A549 (cell line): ENCODE measurements around the gene SMIM17. TPM values are rescaled to one million over a fixed set of nuclear protein-coding genes. Genes with fewer than 3 reads are reported as not detected.

Experiments used
- ATAC-seq, 2 experiments: fragments of 200-7000 bp in 1 of 2; fragments of >200 bp in 1 of 2; cut with Nextera tagmentation in 1 of 2; cut with Tn5 transposase in 1 of 2; 3 replicates each; pipeline versions ENCODE4 v1.8.0 to v1.9.1; 2018 to 2020; ENCODE audit warnings: mild to moderate bottlenecking in 1 of 2, moderate library complexity in 1 of 2
- CTCF ChIA-PET: fragments of 300-600 bp; sonication (Branson Sonifier 250); formaldehyde crosslinking; extraction: SDS; loops from one replicate; lab custom pipeline; 2021; ENCODE audit warnings: antibody characterized with exemption, inconsistent platforms; lab: Yijun Ruan, JAX
- POLR2A ChIA-PET: fragments of 350-600 bp; formaldehyde crosslinking; extraction: SDS; loops from one replicate; lab custom pipeline; 2021; ENCODE audit warnings: antibody characterized with exemption, inconsistent platforms; lab: Yijun Ruan, JAX
- DNase-seq, 2 experiments: peaks; one replicate each; pipeline versions ENCODE4 v3.0.0 to v3.0.0-alpha.2; 2011 to 2016; ENCODE audit warnings: low read depth in 1 of 2, low spot score in 1 of 2
- FAIRE-seq: peaks from 2 replicates; lab custom pipeline; 2011; peaks lifted over from hg19 to GRCh38; lab: Jason Lieb, UNC
- H3K27ac ChIP-seq, 2 experiments: fragments of >200 bp; sonication (Bioruptor Twin); formaldehyde crosslinking; 3 replicates each; pipeline ENCODE4 v1.5.1; 2016 to 2017
- H3K4me1 ChIP-seq: fragments of >200 bp; sonication (Bioruptor Twin); formaldehyde crosslinking; 3 replicates; pipeline ENCODE4 v1.6.1; 2016
- H3K4me2 ChIP-seq: fragments of >200 bp; sonication (Bioruptor Twin); formaldehyde crosslinking; 3 replicates; pipeline ENCODE4 v1.6.1; 2016
- H3K4me3 ChIP-seq: fragments of >200 bp; sonication (Bioruptor Twin); formaldehyde crosslinking; 3 replicates; pipeline ENCODE4 v1.5.1; 2016
- H3K9me3 ChIP-seq: fragments of >200 bp; sonication (Bioruptor Twin); formaldehyde crosslinking; 3 replicates; pipeline ENCODE4 v1.6.1; 2016
- CEBPB ChIP-seq, 2 experiments: fragments of >200 bp in 1 of 2; sonication (Bioruptor Twin) in 1 of 2; formaldehyde crosslinking in 1 of 2; IDR thresholded peaks; 2 replicates each; pipeline ENCODE4 v1.6.1; 2012 to 2016
- EHF ChIP-seq: fragments of 250-450 bp; sonication (Bioruptor Pico); IDR thresholded peaks from 2 replicates; pipeline ENCODE4 v1.5.0; 2020; ENCODE audit warnings: mild to moderate bottlenecking
- EHMT2 ChIP-seq: fragments of 200-600 bp; sonication (generic); IDR thresholded peaks from 2 replicates; pipeline ENCODE4 v1.6.1; 2016; ENCODE audit warnings: antibody characterized with exemption, low read depth, mild to moderate bottlenecking, moderate library complexity
- EP300 ChIP-seq, 2 experiments: fragments of >200 bp; sonication (Bioruptor Twin); formaldehyde crosslinking; IDR thresholded peaks; 2 replicates in 1 of 2; 3 replicates in 1 of 2; pipeline ENCODE4 v1.6.1; 2016 to 2017
- FOSL2 ChIP-seq, 2 experiments: fragments of 450-650 bp in 1 of 2; fragments of >200 bp in 1 of 2; sonication (Bioruptor Twin) in 1 of 2; formaldehyde crosslinking; IDR thresholded peaks; 2 replicates each; pipeline versions ENCODE4 v1.5.0 to v1.6.1; 2016 to 2020; ENCODE audit warnings: mild to moderate bottlenecking in 1 of 2, moderate library complexity in 1 of 2
- HDAC2 ChIP-seq: fragments of 200-600 bp; sonication (generic); IDR thresholded peaks from 2 replicates; pipeline ENCODE4 v1.6.1; 2016
- HEYL ChIP-seq: fragments of 250-450 bp; sonication (Bioruptor Pico); IDR thresholded peaks from 2 replicates; pipeline ENCODE4 v1.8.0; 2021; ENCODE audit warnings: mild to moderate bottlenecking, moderate library complexity
- HOXA7 ChIP-seq: fragments of 250-450 bp; sonication (Bioruptor Pico); IDR thresholded peaks from 2 replicates; pipeline ENCODE4 v1.5.0; 2020; ENCODE audit warnings: mild to moderate bottlenecking, moderate library complexity
- HOXB13 ChIP-seq: fragments of 250-450 bp; sonication (Bioruptor Pico); IDR thresholded peaks from 2 replicates; pipeline ENCODE4 v1.5.0; 2020; ENCODE audit warnings: low read depth, mild to moderate bottlenecking, moderate library complexity
- JUN ChIP-seq, 2 experiments: fragments of >200 bp; sonication (Bioruptor Twin); formaldehyde crosslinking; IDR thresholded peaks; 2 replicates in 1 of 2; 3 replicates in 1 of 2; pipeline ENCODE4 v1.6.1; 2016 to 2017
- JUNB ChIP-seq: fragments of >200 bp; sonication (Bioruptor Twin); formaldehyde crosslinking; IDR thresholded peaks from 2 replicates; pipeline ENCODE4 v1.6.1; 2016
- MAZ ChIP-seq: fragments of 150-350 bp; IDR thresholded peaks from 2 replicates; pipeline ENCODE4 v1.6.1; 2014; ENCODE audit warnings: antibody characterized with exemption, low read depth, low read length, borderline replicate concordance
- MYC ChIP-seq: IDR thresholded peaks from 2 replicates; pipeline ENCODE4 v1.6.1; 2012; ENCODE audit warnings: mild to moderate bottlenecking, inconsistent platforms, low read length, improper control_type of control experiment, borderline replicate concordance
- PHF8 ChIP-seq: fragments of 200-600 bp; sonication (generic); IDR thresholded peaks from 2 replicates; pipeline ENCODE4 v1.6.1; 2016; ENCODE audit warnings: low read depth, mild to moderate bottlenecking, antibody characterized with exemption, moderate library complexity, borderline replicate concordance
- POLR2A ChIP-seq: IDR thresholded peaks from 2 replicates; pipeline ENCODE4 v1.6.1; 2012; ENCODE audit warnings: mild to moderate bottlenecking, low read length
- POLR2AphosphoS2 ChIP-seq: conservative IDR thresholded peaks from 2 replicates; pipeline ENCODE4 v1.6.1; 2012; ENCODE audit warnings: low read length, improper control_type of control experiment, inconsistent platforms
- RAD21 ChIP-seq, 2 experiments: fragments of >200 bp in 1 of 2; sonication (Bioruptor Twin) in 1 of 2; formaldehyde crosslinking in 1 of 2; IDR thresholded peaks in 1 of 2; conservative IDR thresholded peaks in 1 of 2; 2 replicates in 1 of 2; 3 replicates in 1 of 2; pipeline ENCODE4 v1.6.1; 2012 to 2018; ENCODE audit warnings: inconsistent platforms in 1 of 2
- RCOR1 ChIP-seq: fragments of 150-350 bp; IDR thresholded peaks from 2 replicates; pipeline ENCODE4 v1.6.1; 2014; ENCODE audit warnings: antibody characterized with exemption, low read length, low read depth
- SMC3 ChIP-seq: fragments of >200 bp; sonication (Bioruptor Twin); formaldehyde crosslinking; IDR thresholded peaks from 3 replicates; pipeline ENCODE4 v1.6.1; 2018; ENCODE audit warnings: inconsistent platforms
- ZNF302 ChIP-seq: fragments of 250-450 bp; sonication (Bioruptor Pico); IDR thresholded peaks from 2 replicates; pipeline ENCODE4 v1.9.0; 2021; ENCODE audit warnings: inconsistent platforms, mild to moderate bottlenecking, moderate library complexity
- WGBS: methylation state at CpG from one replicate; pipeline ENCODE4 v1.1.6; 2017; ENCODE audit errors: missing lambda C conversion rate; 5-methylcytosine and 5-hydroxymethylcytosine counted together
- polyA plus RNA-seq, 4 experiments: library from polyadenylated mRNA; depleted of rRNA in 3 of 4; stranded (reverse); fragments of >200 nt; fragmentation: RNase III in 1 of 4; extraction: RNeasy Plus Mini Kit Qiagen cat#74134 plus additional on column Dnase treatment in 1 of 4; gene quantifications; 2 replicates in 3 of 4; 3 replicates in 1 of 4; pipeline ENCODE4 v1.2.3, GENCODE V29; 2011 to 2017
- TF ChIP-seq, protein P1 (sequence below): fragments of >200 bp; sonication (Bioruptor Twin); formaldehyde crosslinking; IDR thresholded peaks from 3 replicates; pipeline ENCODE4 v1.5.1; 2016
- TF ChIP-seq, protein P2 (sequence below): fragments of 200-600 bp; sonication (generic); IDR thresholded peaks from 2 replicates; pipeline ENCODE4 v1.6.1; 2016; ENCODE audit warnings: antibody characterized with exemption, mild to moderate bottlenecking, moderate library complexity
- TF ChIP-seq, protein P3 (sequence below): IDR thresholded peaks from 2 replicates; pipeline ENCODE4 v1.6.1; 2012
- TF ChIP-seq, protein P4 (sequence below): fragments of 250-450 bp; sonication (Bioruptor Pico); IDR thresholded peaks from 2 replicates; pipeline ENCODE4 v1.5.0; 2021; ENCODE audit warnings: mild to moderate bottlenecking, moderate library complexity, borderline replicate concordance

SMIM17 gene
- polyA plus RNA-seq, 2 of the 4 experiments (the other 2 are of a cell fraction), result not detected

DNA sequence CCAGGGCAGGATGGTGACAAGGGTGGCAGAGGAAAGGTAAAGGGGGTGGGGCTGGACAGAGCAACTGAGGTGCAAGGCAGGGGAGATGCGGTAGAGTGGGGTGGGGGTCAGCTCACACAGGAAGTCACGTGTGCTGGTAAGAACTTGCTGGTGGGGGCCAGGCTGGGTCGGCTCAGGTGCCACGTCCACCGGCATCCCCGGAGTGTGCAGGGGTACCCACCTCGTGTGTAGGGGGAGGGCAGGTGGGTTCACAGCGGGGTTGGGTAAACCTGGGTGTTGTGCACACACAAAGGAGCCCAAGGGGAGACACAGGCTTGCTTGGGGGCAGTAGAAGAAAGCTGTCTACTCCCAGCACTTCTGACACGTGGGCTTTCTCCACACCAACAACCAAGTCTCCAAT is 25.7 kb downstream of the SMIM17 start:
- WGBS, result 23% methylated on average over 9 of the region's 9 CpGs
- Histone ChIP-seq H3K4me1 (no peaks in the 10 kb centered on the region), H3K27ac (no peak overlapping the region), H3K4me3 (no peak overlapping the region), H3K4me2 (no peak overlapping the region), H3K9me3 (peaks cover 55% of the 10 kb centered on the region)
- no peak for ATAC-seq
- TF ChIP-seq EHMT2 (no peak), EP300 (IDR thresholded peaks at IDR 0.05) (no peak), SMC3 (no peak), RCOR1 (no peak), JUN (IDR thresholded peaks at IDR 0.05) (no peak), EHF (CRISPR knock-in tag) (no peak), MAZ (no peak), POLR2AphosphoS2 (no peak), FOSL2 (IDR thresholded peaks at IDR 0.05) (no peak), FOSL2 (CRISPR knock-in tag; IDR thresholded peaks at IDR 0.05) (no peak), PHF8 (no peak), RAD21 (conservative IDR thresholded peaks at IDR 0.05 in 1 of 2, IDR thresholded peaks at IDR 0.05 in 1 of 2) (no peak), JUNB (no peak), POLR2A (no peak)
- TF ChIP-seq, protein P1, sequence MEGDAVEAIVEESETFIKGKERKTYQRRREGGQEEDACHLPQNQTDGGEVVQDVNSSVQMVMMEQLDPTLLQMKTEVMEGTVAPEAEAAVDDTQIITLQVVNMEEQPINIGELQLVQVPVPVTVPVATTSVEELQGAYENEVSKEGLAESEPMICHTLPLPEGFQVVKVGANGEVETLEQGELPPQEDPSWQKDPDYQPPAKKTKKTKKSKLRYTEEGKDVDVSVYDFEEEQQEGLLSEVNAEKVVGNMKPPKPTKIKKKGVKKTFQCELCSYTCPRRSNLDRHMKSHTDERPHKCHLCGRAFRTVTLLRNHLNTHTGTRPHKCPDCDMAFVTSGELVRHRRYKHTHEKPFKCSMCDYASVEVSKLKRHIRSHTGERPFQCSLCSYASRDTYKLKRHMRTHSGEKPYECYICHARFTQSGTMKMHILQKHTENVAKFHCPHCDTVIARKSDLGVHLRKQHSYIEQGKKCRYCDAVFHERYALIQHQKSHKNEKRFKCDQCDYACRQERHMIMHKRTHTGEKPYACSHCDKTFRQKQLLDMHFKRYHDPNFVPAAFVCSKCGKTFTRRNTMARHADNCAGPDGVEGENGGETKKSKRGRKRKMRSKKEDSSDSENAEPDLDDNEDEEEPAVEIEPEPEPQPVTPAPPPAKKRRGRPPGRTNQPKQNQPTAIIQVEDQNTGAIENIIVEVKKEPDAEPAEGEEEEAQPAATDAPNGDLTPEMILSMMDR, result no peak
- TF ChIP-seq, protein P2, sequence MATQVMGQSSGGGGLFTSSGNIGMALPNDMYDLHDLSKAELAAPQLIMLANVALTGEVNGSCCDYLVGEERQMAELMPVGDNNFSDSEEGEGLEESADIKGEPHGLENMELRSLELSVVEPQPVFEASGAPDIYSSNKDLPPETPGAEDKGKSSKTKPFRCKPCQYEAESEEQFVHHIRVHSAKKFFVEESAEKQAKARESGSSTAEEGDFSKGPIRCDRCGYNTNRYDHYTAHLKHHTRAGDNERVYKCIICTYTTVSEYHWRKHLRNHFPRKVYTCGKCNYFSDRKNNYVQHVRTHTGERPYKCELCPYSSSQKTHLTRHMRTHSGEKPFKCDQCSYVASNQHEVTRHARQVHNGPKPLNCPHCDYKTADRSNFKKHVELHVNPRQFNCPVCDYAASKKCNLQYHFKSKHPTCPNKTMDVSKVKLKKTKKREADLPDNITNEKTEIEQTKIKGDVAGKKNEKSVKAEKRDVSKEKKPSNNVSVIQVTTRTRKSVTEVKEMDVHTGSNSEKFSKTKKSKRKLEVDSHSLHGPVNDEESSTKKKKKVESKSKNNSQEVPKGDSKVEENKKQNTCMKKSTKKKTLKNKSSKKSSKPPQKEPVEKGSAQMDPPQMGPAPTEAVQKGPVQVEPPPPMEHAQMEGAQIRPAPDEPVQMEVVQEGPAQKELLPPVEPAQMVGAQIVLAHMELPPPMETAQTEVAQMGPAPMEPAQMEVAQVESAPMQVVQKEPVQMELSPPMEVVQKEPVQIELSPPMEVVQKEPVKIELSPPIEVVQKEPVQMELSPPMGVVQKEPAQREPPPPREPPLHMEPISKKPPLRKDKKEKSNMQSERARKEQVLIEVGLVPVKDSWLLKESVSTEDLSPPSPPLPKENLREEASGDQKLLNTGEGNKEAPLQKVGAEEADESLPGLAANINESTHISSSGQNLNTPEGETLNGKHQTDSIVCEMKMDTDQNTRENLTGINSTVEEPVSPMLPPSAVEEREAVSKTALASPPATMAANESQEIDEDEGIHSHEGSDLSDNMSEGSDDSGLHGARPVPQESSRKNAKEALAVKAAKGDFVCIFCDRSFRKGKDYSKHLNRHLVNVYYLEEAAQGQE, result no peak
- TF ChIP-seq, protein P3, sequence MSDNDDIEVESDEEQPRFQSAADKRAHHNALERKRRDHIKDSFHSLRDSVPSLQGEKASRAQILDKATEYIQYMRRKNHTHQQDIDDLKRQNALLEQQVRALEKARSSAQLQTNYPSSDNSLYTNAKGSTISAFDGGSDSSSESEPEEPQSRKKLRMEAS, result no peak
- TF ChIP-seq, protein P4, sequence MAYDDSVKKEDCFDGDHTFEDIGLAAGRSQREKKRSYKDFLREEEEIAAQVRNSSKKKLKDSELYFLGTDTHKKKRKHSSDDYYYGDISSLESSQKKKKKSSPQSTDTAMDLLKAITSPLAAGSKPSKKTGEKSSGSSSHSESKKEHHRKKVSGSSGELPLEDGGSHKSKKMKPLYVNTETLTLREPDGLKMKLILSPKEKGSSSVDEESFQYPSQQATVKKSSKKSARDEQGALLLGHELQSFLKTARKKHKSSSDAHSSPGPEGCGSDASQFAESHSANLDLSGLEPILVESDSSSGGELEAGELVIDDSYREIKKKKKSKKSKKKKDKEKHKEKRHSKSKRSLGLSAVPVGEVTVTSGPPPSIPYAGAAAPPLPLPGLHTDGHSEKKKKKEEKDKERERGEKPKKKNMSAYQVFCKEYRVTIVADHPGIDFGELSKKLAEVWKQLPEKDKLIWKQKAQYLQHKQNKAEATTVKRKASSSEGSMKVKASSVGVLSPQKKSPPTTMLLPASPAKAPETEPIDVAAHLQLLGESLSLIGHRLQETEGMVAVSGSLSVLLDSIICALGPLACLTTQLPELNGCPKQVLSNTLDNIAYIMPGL, result no peak
- DNase-seq, result no peak
- ChIA-PET CTCF (no interaction called here), POLR2A (no interaction called here)
- no peak for FAIRE-seq

DNA sequence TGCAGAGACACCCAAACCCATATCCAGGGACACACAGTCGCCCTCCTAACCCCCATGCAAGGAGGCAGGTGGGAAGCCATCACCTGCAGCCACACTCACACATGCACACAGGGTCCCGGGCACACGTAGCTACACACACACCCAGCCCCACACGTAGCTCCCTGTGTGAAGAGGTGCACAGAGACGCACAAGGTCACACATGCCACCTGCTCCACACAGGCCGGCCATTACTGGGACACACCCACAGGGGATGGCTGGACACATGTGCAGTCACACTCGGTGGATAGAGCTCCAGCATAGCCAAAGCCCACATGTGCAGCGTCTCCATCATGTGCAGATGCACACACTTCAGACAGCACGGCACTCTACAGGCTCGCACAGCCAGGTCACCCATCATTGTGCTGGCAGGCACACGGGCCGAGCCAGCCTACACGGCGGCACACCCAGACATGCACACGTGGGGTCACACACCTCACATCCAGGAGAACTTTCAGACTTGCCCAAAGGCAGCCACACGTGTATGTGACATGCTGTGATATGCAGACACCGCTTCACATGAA is 27.5 kb downstream of the SMIM17 start:
- FAIRE-seq (no peak), DNase-seq (no peak), ATAC-seq (no peak)
- H3K27ac ChIP-seq, result no peak overlapping the region
- no peak for TF ChIP-seq HOXA7 (CRISPR knock-in tag)
- TF ChIP-seq HDAC2, result no peak
- no peak for TF ChIP-seq CEBPB (IDR thresholded peaks at IDR 0.05)
- TF ChIP-seq EP300 (IDR thresholded peaks at IDR 0.05), result no peak
- no peak for TF ChIP-seq JUNB
- TF ChIP-seq SMC3, result no peak
- TF ChIP-seq, protein P4, result no peak
- TF ChIP-seq HEYL (CRISPR knock-in tag), result no peak
- TF ChIP-seq ZNF302 (CRISPR knock-in tag), result no peak
- no peak for TF ChIP-seq HOXB13 (CRISPR knock-in tag)
- TF ChIP-seq FOSL2 (IDR thresholded peaks at IDR 0.05), result no peak
- TF ChIP-seq FOSL2 (CRISPR knock-in tag; IDR thresholded peaks at IDR 0.05), result no peak
- no peak for TF ChIP-seq MYC
- TF ChIP-seq, protein P2, result no peak
- H3K4me3 ChIP-seq, result no peak overlapping the region
- no peak overlapping the region for H3K4me2 ChIP-seq
- H3K9me3 ChIP-seq, result peaks cover 56% of the 10 kb centered on the region
- ChIA-PET CTCF (interaction anchor here (0.6 kb wide), 1 partner anchor 1733 kb away, joined by 4 read pairs; no protein-coding TSS in a partner anchor), POLR2A (no interaction called here)
- H3K4me1 ChIP-seq, result no peaks in the 10 kb centered on the region
- WGBS, result 23% methylated on average over 11 of the region's 17 CpGs
